ENCODE results near the gene ASAP3. TPM values are rescaled to one million over a fixed set of nuclear protein-coding genes. Genes with fewer than 3 reads are reported as not detected.

Gene ASAP3
- total RNA-seq (2022; extraction: Qiagen RNA extraction; ENCODE audit: low read depth) = 2.5 to 3.6 TPM (median 3.1 TPM) in 5 replicates

DNA sequence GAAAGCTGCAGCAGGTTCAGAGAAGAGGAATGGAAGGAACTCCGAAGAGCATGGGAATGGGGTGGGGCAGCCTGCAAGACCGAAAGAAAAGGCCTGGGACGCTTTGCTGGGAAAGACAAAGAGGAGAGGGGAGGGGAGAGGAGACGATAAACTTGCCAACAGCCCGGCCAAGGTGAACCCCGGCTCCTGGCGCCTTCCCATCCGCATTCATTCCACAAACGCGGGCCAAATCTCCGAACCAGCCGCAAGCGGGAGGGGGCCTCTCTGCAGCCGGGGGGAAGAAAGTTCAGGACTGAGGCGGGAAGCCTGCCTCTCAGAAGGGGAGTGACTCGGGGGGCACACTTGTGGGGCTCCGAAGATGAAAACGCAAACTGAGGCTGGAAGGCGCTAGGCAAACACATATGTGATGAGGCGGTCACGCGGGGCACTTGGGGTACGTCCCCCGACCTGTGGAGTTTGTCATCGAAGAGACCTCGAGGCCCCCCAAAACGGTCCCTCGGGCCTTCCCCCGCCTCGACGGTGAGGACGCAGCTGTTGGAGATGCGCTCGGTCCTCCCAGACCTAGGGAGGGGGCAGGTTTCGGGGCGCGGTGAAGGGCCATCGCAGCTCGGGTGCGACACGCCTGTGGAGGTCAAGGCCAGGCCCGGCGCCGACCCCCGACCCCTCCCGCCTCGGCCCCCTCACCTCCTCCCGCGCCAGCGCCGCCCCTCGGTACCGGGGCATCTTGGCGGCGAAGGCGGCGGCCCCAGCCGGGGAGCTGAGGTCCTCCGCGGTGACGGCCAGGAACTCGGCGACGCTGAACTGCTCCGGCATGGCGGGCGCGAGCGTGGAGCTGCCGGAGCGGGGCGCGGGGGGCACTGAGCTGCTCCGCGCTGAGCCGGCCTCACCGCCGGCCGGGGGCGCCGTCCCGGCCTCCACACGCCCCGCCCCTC lies at the start of gene ASAP3:
TSS of gene ASAP3 (minus strand) at position 859 of the 932 bp plus-strand sequence. CDS start at position 813, 46 bp downstream.

DNA sequence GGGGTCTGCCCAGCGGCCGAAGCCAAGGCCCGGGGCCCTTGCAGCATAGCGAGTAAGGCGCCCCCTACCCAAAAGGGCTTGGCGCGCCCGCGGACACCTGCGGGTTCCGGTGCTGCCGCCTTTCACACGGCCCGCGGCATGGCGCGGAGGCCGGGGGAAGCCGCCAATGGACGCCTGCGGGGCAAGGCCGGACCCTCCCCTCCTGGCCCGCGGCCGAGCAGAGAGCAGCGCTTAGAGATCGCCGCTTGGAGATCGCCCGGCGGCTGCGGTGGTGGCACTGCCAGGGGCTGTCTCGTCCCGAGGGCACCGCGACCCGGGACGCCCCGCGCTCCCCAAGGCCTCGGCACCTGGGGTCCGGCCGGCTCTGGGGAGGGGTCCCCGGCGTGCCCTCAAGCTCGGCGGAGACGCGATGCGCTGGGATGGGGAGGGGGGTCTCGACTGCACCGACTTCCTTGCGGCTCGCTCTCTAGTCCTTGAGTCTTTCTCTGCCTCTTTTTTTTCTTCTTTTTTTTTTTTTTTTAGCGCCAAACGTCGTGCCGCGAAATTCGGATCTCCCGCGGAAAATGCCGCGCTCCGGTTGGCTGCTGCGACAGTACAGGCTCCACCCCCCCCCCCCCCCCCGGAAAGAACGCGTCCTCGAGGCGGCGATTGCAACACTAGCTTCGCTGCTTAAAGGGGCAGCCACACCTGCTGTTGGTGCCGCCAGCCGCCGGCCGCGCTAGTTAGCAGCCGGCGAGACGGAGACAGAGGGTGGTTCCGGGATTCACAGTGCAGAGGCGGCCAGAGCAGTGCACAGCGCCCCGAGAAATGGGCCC lies 47.0 kb upstream of the ASAP3 start, which contains the start of gene E2F2:
TSS of gene E2F2 (minus strand) at position 487 of the 815 bp plus-strand sequence. CDS start at position 47, 440 bp downstream.

DNA sequence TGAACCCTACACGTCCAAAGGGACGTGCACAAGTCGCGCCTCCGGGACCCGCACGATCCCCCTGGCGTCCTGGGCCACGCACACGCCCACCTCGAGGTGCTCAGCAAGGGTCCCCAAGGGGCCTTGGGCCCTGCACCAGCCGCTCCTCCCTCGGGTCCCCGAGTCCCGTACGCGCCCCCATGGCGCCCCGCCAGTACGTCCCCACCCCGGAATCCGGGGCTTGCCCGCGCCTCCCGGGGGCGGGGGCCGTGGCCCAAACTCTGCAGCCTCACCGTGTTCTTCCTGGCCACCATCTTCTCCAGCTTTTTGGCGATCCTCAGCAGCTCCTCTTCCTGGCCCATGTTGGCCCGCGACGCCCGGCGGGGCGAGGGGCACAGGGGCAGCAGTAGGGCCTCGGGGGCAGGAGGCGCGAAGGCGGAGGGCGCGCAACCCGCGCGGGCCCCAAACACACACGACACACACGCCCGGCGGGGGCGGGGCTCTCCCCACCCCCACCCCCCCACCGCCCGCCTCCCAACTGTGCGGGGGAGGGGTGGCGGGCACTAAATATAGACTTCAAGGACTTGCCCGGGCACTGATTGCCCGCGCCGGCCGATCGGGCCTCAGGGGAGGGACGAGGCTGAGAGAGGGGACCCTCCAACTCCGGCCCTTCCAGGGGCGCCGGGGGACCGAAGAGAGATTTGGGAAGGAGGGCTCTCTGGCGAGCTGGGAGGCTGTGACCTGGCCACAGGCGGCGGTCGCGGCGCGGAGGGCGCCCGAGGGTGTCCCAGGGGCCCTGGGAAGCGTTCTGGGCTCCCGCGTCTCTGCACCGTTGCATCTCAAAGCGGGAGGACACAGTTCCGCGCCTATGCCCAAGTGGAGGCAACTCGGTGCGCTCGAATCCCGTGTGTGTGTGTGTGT lies 59.4 kb downstream of the ASAP3 start, which contains the start of gene TCEA3:
TSS of gene TCEA3 (minus strand) at position 456 of the 900 bp plus-strand sequence. CDS start at position 341, 115 bp downstream.

Other genes with a start within 250 kb of the ASAP3 start
- gene HNRNPR, start 139.9 kb downstream of the ASAP3 start, total RNA-seq (2022; extraction: Qiagen RNA extraction; ENCODE audit: low read depth) = 155 to 185 TPM (median 178 TPM) in 5 replicates
- gene ZNF436, start 114.3 kb downstream of the ASAP3 start, total RNA-seq (2022; extraction: Qiagen RNA extraction; ENCODE audit: low read depth) = 5.2 to 5.9 TPM (median 5.7 TPM) in 5 replicates
- 0.33 to 0.69 TPM (median 0.44 TPM) in 4 of 5 replicates, not detected in the other for gene TCEA3, start 59.4 kb downstream of the ASAP3 start, total RNA-seq (2022; extraction: Qiagen RNA extraction; ENCODE audit: low read depth)
- gene E2F2, start 47.1 kb upstream of the ASAP3 start, total RNA-seq (2022; extraction: Qiagen RNA extraction; ENCODE audit: low read depth) = 2.5 to 3.4 TPM (median 3.2 TPM) in 5 replicates
- 221 to 391 TPM (median 325 TPM) in 5 replicates for gene ID3, start 75.3 kb upstream of the ASAP3 start, total RNA-seq (2022; extraction: Qiagen RNA extraction; ENCODE audit: low read depth)
- gene RPL11, start 207.6 kb upstream of the ASAP3 start, total RNA-seq (2022; extraction: Qiagen RNA extraction; ENCODE audit: low read depth) = 1,265 to 1,459 TPM (median 1,357 TPM) in 5 replicates